Stimulated activated CD4-positive, alpha-beta T cell treated with anti-CD3 and anti-CD28 coated beads, Interleukin-15, amount 100 ng/mL, for 24 hours (primary cell): Measurements from ENCODE around the gene MBD3L2.
"Not testable (repeated sequence)": the region's sequence is repeated elsewhere in the genome, so short reads cannot be mapped to it uniquely, and the experiment has no call there.

ENCODE experiments used
- DNase-seq: peaks from one replicate; pipeline ENCODE4 v3.0.0-alpha.2; 2020

The MBD3L2 gene

DNA sequence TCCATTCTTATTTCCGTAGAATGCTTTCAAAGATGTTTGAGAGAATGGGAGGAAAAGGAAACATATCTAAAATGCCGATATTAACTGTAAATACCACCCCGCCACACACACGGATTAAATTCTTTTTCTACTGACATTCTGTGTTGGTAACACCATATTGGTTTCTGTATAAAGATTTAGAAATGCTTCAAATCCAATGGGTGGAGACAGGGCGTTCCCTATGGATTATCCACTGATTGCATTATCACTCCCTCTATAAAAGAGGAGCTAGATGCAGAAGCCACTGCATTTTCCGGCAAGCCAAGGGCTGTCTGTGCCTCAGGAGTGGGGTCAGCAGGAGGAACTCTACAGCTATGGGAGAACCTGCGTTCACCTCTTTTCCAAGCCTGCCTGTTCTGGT is at the start of gene MBD3L2:
Gene MBD3L2 (plus strand): TSS at position 301 of the 400 bp plus-strand sequence. CDS start 53 bp downstream, at position 354.
- not testable (repeated sequence) for DNase-seq

DNA sequence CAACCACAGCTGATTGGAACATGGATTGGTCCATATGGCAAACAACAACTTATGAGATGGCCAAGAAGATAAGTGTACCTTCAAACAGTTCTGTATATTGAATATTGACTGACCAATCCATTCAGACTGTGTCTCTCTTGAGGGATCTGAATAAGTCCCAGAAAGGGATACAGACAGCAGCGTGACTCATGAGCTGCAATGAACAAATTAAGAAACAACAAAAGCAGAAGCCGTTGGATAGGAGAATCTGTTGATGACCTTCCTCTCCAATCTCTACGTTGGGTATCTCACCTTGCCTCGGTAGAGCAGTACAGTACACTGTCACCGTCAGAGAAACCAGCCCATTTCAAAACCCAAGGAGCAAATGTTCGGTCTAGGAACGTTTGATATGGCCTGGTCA is 49.2 kb upstream of the MBD3L2 start:
- DNase-seq: no peak

DNA sequence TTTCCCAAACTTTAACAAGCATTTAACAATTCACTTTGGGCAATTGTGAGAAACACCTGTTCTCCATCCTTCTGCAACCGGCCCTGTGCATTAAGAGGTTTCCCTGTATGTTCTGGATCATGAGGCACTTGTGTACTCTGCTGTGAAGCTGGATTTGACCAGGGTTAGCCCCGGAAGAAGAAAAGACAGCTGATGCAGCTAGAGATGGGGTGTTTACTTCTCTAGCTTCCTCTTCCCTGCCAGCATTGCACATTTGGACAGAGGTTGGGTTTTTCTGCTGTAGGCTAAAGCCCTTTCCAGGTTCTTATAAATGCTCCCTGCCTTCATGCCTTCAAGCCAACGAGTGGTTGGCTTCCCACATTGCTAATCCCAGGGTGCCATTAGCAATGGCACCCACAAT is 48.8 kb upstream of the MBD3L2 start:
- DNase-seq: no peak

DNA sequence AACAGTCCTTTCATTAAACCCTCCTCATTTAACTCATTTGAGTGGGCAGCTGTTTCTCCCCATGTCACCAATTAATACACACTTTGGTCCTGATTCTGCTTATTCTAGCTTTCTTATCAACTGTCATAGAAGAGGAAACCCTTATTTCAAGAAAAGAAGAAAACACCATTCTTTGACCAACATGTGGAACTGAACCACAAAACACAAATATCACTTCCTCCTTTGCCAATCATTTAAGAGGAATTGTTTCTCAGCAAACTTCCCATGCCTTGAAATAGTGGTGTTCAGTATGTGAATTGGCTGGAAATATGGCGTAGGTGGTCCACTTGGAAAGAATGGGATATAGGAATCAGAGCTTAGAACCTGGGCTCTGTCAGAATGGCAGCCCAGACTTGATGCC is 48.3 kb upstream of the MBD3L2 start:
- no peak for DNase-seq

DNA sequence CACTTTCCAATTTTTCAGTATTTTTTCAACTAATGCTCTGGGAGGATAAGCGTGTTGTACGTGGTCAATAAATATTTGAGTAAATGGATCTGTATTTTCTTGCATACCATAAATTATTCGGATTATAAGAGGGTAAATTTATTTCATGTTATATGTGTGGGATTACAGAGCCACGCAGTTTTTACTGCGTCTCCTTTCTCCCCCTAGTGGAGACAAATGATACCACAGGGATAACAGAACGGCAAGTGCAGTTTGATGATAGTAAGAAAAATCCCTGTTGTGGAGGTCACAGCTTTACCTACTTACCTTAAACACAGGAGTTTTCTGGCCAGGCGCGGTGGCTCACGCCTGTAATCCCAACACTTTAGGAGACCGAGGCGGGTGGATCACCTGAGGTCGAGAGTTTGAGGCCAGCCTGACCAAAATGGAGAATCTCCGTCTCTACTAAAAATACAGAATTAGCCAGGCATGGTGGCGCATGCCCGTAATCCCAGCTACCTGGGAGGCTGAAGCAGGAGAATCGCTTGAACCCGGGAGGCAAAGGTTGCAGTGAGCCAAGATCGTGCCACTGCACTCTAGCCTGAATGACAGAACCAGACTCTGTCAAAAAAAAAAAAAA is 44.7 kb upstream of the MBD3L2 start:
- no peak for DNase-seq

DNA sequence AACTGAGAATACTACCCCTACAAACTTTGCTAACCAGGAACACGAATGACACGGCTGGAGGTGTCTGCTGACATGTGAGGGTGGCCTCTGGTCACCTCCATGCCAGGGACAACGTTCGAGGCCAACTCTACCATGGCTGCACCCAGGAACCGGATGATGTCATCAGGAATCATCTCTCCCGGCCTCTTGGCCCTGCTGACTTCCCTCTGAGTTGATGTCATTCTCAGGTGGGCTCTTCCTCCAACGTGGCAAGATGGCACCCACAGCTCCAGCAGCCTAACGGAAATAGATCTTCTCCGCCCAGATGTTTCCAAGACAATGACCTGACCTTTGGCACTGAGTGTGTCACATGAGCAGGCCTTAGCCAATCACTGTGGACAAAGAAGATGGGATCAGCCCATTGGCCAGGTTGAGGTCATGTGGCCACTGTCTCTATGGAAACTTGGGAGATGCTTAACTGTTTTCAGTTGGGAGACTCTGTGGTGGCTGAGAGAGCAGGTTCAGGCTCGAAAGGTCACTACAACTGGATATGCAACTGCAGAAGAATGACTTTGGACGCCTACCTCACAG is 42.9 kb upstream of the MBD3L2 start:
- DNase-seq: no peak

DNA sequence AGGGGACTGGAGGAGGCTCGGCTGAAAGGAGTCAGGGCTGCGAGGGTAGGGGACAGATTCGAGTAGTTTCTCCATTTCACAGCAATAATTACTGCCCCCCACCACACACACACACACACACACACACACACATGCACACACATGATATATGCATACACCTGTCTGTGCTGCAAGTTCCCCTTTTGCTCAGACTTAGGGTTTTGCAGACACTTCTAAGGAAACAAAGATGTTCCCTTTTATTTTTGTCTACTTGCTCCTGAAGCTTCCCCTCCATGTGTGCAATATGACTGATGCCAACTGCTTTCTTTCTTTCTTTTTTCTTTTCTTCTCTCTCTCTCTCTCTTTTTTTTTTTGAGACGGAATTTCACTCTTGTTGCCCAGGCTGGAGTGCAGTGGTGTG is 41.3 kb upstream of the MBD3L2 start:
- DNase-seq: no peak

DNA sequence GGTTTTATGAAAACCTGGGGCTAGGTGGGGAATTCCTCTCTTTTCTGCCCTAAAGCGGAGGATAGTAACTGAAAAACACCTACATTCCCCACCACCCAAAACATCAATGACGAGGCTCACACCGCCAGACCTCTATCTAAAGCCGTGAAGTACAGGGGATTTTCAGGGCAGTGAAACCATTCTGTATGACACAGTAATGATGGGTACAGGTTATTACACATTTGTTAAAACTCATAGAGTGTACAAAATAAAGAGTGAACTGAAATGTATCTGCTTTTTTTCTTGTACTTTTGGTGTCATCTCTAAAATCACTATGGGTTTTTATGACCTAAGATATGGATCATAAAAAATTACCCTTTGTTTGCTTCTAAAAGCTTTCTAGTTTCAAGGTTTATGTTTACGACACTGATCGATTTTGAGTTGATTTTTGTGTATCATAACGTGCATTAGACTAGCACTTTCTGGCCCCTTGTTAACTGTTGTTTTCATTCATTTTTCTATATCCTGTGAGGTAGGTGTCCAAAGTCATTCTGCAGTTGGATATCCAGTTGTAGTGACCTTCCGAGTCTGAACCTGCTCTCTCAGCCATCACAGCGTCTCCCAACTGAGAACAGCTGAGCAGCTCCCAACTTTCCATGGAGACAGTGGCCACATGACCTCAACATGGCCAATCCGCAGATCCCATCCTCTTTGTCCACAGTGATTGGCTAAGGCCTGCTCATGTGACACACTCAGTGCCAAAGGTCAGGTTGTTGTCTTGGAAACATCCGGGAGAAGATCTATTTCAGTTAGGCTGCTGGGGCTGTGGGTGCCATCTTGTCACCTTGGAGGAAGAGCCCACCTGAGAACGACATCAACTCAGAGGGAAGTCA is 38.2 kb upstream of the MBD3L2 start:
- peak; percentile 46 for DNase-seq

DNA sequence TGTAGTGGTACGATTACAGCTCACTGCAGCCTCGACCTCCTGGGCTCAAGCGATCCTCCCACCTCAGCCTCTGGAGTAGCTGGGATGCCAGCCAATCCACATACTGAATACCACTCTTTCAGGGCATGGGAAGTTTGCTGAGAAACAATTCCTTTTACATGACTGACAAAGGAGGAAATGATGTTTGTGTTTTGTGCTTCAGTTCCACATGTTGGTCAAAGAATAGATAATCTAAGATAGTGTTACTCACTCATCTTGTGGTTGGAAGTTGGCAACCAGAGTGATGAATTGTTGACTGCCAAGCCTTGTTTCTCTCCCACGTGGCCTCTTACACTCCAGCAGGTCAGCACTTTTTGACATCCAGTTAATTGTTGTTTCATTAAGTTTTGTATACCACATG is 35.4 kb upstream of the MBD3L2 start:
- DNase-seq: peak; percentile 25

DNA sequence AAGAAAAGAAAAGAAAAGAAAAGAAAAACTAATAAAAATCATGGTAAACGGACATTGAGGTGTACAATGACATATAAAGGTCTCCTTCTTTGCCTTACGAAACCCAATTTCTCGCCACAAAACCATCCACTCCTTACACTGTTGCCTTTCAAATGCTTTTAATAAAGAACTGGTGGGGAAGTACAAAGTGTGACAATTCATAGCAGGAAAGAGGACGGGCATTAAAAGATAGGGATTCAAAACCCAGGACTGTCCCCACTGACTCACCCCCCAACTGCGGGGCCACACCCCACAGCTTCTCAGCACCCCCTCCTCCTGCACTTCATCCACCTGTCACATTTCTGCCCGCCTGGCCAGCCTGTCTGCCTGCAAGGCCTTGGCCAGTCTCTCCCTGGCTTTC is 30.3 kb upstream of the MBD3L2 start:
- DNase-seq: no peak

DNA sequence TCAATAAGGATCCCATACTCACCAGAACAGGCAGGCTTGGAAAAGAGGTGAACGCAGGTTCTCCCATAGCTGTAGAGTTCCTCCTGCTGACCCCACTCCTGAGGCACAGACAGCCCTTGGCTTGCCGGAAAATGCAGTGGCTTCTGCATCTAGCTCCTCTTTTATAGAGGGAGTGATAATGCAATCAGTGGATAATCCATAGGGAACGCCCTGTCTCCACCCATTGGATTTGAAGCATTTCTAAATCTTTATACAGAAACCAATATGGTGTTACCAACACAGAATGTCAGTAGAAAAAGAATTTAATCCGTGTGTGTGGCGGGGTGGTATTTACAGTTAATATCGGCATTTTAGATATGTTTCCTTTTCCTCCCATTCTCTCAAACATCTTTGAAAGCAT is 27.8 kb upstream of the MBD3L2 start, which contains the start of gene MBD3L2B:
Gene MBD3L2B (minus strand): TSS at position 101 of the 400 bp plus-strand sequence. CDS start 34 bp downstream, at position 67.
- not testable (repeated sequence) for DNase-seq

DNA sequence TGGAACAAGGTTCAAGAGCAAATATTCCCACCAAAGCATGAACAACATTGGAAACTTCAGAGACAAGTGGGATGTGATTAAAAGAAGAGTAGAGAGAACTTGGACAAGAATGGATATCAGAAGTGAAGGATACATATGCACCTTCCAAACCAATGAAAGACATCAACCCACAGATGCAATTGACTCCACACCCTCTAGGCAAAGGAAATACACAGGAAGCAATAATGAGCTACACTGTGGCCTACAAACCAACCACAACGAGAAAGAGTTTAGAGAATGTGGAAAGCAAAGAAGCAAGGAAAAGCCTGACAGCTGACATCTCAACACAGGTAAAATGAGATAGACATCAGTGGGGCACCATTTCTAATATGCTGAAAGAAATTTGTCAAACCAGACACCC is 20.3 kb upstream of the MBD3L2 start:
- not testable (repeated sequence) for DNase-seq

DNA sequence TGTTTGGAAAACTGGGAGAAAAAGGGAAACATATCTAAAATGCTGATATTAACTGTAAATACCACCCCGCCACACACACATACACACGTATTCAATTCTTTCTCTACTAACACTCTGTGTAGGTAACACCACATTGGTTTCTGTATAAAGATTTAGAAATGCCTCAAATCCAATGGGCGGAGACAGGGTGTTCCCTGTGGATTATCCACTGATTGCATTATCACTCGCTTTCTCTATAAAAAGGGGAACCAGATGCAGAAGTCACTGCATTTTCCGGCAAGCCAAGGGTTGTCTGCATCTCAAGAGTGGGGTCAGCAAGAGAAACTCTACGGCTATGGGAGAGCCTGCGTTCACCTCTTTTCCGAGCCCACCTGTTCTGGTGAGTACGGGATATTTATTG is 18.8 kb upstream of the MBD3L2 start, which contains the start of gene MBD3L5:
Gene MBD3L5 (plus strand): TSS at position 301 of the 400 bp plus-strand sequence. CDS start 34 bp downstream, at position 335.
- not testable (repeated sequence) for DNase-seq

DNA sequence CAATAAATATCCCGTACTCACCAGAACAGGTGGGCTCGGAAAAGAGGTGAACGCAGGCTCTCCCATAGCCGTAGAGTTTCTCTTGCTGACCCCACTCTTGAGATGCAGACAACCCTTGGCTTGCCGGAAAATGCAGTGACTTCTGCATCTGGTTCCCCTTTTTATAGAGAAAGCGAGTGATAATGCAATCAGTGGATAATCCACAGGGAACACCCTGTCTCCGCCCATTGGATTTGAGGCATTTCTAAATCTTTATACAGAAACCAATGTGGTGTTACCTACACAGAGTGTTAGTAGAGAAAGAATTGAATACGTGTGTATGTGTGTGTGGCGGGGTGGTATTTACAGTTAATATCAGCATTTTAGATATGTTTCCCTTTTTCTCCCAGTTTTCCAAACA is 9.0 kb upstream of the MBD3L2 start, which contains the start of gene MBD3L4:
Gene MBD3L4 (minus strand): TSS at position 101 of the 400 bp plus-strand sequence. CDS start 35 bp downstream, at position 66.
- not testable (repeated sequence) for DNase-seq

DNA sequence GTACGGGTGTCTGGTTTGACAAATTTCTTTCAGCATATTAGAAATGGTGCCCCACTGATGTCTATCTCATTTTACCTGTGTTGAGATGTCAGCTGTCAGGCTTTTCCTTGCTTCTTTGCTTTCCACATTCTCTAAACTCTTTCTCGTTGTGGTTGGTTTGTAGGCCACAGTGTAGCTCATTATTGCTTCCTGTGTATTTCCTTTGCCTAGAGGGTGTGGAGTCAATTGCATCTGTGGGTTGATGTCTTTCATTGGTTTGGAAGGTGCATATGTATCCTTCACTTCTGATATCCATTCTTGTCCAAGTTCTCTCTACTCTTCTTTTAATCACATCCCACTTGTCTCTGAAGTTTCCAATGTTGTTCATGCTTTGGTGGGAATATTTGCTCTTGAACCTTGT is 7.6 kb upstream of the MBD3L2 start:
- not testable (repeated sequence) for DNase-seq

DNA sequence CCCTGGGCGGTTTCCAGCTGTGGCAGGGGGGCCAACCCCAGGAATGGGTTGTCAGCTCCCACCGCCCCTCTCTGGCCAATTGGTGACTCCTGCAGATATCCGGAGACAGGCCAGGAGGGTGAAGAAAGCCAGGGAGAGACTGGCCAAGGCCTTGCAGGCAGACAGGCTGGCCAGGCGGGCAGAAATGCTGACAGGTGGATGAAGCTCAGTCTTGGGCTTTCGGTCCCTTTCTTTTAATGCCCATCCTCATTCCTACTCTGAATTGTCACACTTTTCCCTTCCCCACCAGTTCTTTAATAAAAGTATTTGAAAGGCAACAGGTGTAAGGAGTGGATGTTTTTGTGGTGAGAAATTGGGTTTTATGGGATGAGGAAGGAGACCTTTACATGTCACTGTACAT is 2.3 kb downstream of the MBD3L2 start:
- not testable (repeated sequence) for DNase-seq

DNA sequence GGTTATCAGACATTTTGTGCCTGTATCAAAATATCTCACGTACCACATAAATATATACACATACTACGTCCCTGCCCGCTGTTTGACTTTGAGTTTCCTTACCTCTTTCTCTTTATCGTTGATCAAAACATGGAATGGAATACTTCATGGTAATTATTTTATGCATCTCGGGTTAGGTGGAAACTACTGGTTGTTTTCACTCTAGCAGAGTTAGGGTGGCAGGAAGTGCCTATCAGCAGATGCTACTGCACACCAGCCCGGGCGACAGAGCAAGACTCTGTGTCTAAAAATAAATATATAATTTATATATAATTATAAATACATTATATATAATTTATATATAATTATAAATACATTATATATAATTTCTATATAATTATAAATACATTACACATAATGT is 3.8 kb downstream of the MBD3L2 start:
- not testable (repeated sequence) for DNase-seq

DNA sequence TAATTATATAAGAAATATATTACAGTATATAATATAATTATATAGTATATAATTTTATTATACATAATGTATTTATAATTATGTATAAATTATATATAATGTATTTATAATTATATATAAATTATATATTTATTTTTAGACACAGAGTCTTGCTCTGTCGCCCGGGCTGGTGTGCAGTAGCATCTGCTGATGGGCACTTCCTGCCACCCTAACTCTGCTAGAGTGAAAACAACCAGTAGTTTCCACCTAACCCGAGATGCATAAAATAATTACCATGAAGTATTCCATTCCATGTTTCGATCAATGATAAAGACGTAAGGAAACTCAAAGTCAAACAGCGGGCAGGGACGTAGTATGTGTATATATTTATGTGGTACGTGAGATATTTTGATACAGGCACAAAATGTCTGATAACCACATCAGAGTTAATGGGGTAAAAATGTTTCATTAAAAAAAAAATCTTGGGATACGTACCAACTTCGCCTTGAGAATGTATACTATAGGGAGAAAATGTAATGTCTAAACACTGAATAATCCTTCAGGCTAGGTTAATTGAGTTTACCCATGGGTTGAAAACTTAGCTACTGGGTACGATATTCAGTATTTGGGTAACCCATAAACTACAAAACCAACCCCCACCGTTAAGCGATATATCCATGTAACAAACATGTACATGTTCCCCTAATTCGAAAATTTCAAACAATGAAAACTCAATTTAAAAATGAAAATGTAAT is 5.7 kb downstream of the MBD3L2 start:
- not testable (repeated sequence) for DNase-seq

DNA sequence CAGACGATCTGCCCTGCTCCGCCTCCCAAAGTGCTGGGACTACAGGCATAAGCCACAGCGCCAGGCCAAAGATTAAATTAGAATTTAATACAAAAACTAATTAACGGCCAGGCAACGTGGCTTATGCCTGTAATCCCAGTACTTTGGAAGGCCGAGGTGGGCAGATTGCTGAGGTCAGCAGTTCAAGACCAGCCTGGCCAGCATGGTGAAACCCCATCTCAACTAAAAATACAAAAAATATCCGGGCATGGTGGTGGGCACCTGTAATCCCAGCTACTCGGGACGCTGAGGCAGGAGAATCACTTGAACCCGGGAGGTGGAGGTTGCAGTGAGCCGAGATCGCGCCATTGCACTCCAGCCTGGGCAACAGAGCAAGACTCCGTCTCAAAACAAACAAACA is 6.6 kb downstream of the MBD3L2 start:
- not testable (repeated sequence) for DNase-seq

DNA sequence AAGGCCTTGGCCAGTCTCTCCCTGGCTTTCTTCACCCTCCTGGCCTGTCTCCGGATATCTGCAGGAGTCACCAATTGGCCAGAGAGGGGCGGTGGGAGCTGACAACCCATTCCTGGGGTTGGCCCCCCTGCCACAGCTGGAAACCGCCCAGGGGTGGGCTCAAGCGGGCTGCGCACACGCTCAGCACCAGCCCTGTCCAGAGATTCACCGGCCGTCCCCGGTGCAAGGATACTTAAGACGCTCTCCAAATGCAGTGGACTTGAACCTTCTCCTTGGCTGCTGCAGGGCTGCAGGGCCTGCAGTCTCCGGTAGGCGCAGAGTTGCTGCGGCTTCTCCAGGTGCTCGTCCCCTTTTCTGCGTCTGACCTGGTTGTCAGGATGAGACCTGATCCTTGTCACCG is 7.2 kb downstream of the MBD3L2 start:
- not testable (repeated sequence) for DNase-seq

DNA sequence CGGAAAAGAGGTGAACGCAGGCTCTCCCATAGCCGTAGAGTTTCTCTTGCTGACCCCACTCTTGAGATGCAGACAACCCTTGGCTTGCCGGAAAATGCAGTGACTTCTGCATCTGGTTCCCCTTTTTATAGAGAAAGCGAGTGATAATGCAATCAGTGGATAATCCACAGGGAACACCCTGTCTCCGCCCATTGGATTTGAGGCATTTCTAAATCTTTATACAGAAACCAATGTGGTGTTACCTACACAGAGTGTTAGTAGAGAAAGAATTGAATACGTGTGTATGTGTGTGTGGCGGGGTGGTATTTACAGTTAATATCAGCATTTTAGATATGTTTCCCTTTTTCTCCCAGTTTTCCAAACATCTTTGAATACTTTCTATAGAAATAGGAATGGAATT is 9.5 kb downstream of the MBD3L2 start, which contains the start of gene MBD3L3:
Gene MBD3L3 (minus strand): TSS at position 101 of the 400 bp plus-strand sequence. CDS start 71 bp downstream, at position 30.
- DNase-seq: not testable (repeated sequence)

DNA sequence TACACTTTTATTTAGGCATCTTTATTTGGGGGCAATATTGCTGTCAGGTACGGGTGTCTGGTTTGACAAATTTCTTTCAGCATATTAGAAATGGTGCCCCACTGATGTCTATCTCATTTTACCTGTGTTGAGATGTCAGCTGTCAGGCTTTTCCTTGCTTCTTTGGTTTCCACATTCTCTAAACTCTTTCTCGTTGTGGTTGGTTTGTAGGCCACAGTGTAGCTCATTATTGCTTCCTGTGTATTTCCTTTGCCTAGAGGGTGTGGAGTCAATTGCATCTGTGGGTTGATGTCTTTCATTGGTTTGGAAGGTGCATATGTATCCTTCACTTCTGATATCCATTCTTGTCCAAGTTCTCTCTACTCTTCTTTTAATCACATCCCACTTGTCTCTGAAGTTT is 10.9 kb downstream of the MBD3L2 start:
- not testable (repeated sequence) for DNase-seq

DNA sequence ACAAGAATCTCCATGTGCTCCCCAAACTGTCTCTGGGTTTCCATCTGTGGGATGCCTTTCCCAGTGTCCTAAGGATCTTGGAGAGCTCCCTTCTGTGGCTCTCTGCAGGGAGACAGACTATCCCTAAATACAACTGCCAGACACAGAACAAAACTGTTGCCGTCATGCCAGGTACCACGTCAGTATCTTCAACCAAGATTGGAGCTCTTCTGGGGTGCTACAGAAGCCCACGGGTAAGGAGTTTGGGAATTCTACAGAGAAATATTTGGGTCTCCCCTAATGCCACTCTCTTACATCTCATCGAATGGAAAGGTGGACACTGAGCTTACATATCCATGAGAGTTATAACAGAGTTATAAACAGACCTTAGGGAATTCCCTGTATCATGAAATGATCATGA is 14.2 kb downstream of the MBD3L2 start:
- no peak for DNase-seq
